GM21381 (cell line): ENCODE measurements around the gene SCAPER.
A peak's percentile ranks its signal among the peaks of the same experiment; 100 is the strongest.
"Not testable (repeated sequence)": the region's sequence is repeated elsewhere in the genome, so short reads cannot be mapped to it uniquely, and the experiment has no call there.

Source experiments
- ATAC-seq: cut with Tn5 transposase; IDR thresholded peaks from one replicate; pipeline ENCODE4 v1.9.1; 2021; ENCODE audit warnings: mild to moderate bottlenecking, moderate library complexity; ENCODE audit not compliant: unreplicated experiment

The SCAPER gene

DNA sequence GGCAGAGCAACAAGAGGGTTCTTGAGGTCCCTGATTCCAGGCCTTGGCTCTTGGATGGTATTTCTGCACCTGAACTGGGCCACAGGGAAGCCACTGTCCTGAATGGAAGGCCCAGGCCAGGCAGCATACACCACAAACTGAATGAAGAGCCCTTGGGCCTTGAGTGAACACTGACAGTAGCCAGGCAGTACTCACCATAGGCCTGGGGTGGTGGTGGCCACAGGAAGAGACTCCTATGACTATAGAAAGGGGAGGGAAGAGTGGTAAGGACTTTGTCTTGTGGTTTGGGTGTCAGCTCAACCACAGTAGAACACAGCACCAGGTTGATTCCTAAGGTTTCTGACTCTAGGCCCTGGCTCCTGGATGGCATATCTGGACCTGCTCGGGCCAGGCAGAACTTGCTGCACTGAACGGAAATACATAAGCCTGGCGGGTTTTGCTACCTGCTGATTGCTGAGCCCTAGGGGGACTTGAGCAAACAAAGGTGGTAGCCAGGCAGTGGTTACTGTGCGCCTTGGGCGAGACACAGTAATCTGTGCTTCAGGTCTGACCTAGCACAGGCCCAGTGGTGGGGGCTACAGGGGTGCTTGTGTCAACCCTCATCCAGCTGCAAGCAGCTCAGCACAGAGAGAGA is 327.1 kb downstream of the SCAPER start:
- ATAC-seq = no peak

DNA sequence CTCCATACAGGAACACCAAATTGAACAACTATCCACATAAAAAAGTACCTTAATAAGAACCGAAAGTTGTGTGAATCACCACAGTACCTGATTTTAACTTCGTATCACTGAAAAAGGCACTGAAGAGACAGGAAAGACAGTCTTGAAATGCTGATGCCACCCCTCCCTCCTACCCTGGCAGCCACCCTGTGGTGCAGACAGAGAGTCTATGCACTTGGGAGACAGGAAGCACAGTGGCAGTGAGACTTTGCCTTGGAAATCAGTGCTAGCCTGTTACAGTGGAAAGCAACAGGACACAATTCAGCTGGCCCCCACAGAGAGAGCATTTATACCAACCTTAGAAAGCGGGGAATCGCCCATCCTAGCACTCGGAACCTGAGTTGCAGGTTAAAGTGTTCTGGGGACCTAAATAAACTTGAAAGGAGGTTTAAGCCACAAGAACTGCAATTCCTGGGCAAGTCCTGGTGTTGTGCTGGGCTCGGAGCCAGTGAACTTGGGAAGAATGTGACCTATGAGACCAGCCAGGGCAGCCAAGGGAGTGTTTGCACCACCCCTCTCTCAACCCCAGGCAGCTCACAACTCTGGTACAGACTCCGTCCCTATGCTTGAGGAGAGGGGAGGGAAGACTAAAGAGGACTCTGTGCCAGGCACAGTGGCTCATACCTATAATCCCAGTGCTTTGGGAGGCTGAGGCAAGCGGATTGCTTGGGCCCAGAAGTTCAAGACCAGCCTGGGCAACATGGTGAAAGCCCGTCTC is 328.4 kb downstream of the SCAPER start:
- ATAC-seq = no peak

DNA sequence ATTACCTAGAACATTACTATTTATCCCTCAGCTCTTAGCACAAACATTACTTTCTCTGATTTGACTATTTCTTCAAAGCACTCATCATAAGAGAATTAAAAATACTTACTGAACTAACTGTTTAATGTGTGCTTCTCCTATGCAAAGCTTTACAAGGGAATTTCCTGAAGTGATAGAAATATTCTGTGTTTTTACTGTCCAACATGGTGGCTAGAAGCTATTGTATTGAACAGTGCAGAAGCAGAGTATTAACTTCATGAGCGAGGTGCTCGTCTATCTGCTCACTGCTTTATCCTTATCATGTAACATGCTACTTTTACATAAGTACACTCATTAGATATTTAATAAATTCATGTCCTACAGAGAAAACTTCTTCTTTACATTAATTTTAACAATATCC is 329.5 kb downstream of the SCAPER start:
- ATAC-seq = peak; percentile 8

DNA sequence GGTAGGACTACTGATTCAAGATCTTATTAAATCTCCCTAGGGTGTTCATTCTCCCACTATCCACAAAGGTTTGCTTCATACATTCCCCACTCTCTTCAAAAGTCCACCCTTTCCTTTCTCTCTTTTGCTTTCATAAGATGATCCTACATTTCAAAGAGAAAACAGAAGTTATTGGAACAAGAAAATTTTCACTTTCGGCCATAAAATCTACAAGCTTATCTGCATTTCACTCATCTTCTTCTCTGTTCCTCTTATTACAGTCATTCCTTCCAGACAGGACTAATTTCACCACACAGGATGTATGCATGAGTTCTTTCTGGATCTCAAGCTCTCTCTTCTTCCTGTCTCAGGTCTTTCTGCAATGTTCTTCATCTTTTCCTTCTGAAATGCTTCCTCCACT is 329.9 kb downstream of the SCAPER start:
- peak; percentile 92 for ATAC-seq

DNA sequence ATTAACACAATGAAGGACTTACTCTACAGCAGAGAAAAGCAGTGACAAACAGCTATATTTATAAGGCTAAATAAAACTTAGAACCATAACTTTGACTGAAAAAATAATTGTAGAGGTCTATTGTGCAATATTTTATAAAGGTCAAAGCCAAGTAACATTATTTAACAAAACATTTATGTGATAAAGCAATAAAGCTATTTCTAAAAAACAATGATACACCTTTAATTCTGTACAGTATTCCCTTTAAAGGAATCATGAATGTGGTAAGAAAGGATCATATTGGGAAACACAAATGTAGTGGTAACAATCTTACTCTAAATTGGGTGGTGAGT is 332.2 kb downstream of the SCAPER start:
- ATAC-seq = no peak

DNA sequence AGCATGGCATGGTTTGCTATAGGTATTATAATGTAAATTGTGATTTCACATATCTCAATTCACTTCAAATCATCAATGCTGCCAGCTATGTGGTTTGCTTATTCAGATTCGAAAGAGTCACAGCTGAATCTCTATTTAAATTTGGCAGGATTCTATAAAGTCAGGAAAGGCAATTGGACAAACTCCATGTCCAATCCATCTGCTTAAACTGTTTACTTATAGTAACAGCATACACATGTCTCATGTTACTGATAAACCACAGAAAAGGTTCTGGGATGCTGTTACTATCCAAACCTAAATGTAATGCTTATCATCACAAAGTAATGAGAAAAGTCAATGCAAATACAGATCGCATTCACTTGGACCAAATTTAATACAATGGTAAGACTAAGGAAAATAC is 338.9 kb downstream of the SCAPER start:
- no peak for ATAC-seq

DNA sequence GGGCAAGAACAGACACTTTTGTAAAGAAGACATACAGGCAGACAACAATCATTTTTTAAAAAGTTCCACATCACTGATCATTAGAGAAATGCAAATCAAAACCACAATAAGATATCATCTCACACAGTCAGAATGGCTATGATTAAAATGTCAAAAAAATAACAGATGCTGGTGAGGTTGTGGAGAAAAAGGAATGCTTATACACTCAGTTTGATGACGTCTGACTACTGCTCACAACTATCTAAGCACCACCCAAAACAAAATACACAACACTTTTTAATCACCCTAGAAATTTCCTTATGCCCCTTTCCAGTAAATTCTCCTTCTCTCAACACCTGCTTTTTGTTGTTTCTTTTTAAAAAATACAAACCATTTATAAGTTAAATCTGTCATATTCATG is 339.8 kb downstream of the SCAPER start:
- ATAC-seq = no peak

DNA sequence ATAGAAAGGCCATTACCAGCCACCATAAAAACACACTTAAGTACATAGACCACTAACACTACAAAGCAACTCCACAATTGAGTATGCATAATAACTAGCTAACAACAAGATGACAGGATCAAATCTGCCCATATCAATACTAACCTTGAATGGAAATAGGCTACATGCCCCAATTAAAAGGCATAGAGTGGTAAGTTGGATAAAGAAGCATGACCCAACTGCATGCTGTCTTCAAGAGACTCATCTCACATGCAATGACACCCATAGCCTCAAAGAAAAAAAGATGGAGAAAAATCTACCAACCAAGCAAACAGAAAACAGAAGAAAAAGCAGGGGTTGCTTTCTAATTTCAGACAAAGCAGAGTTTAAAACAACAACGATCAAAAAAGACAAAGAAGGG is 349.9 kb downstream of the SCAPER start:
- no peak for ATAC-seq

DNA sequence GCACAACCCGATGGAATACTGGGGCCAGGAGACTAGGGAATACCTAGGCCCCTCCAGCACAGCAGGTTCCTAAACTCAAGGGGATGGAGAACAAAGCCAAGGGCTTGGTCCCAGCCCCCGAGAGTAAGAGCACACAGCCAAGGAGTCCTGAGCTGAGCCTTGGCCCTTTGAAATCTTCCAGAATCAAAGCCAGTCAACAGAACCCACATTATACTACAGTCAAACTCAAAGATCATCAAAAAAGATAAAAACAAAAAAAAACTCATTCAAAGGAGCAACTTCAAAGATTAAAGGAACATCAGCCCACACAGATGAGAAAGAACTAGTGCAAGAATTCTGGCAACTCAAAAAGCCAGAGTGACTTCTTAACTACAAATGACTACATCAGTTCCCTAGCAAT is 351.6 kb downstream of the SCAPER start:
- ATAC-seq = no peak

DNA sequence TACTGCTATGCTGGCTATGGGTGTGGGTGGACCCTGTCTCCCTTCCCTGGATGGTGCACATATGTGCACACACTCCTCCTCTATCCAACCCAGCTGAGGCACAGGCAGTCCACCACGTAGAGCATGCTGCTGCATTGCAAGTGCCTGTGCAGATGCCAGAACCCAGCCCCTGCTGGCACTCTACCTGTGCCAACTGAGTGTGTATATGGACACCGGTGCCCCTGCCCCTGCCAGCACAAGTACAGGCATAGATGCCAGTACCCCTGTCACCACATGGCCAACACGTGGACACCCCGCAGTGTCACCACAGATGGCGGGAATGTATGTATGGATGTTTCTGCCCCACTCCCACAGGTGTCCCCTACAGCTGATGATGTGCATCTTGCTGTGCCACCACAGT is 352.0 kb downstream of the SCAPER start:
- no peak for ATAC-seq

DNA sequence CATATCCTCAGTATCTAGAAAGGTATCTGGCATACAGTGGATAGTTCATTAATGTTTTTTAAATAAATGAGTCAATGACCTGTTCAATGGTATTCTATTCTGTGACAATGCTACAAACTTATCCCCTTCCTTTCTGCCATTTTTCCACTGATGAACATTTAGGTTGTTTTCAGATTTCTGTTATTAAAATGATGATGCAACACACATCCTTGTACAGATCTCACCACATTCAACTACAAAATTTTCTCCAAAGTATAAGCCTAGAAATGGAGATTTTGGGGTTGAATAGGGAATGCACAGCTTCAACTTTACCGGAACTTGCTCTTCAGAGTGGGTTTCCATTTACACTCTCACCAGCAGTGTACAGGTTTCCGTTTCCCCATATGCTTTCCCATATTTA is 358.3 kb downstream of the SCAPER start:
- ATAC-seq = no peak

DNA sequence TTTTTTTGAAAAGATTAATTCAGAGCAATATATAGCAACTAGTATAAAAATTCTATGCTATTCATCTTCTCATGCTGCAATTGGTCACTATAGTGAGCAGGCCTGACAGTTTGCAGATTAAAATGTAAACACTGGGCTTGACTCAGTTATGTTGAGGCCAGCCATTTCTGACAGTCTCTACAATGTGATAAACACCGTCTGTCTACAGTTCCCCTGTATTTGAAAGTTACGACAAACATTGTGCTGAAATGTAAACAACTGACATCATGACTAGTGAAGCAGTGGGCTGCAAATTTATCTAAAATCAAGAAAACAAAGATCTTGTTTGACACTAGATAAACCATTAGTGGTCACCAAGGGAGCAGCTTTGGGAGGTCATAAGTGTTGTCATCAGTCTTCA is 371.1 kb downstream of the SCAPER start:
- no peak for ATAC-seq

DNA sequence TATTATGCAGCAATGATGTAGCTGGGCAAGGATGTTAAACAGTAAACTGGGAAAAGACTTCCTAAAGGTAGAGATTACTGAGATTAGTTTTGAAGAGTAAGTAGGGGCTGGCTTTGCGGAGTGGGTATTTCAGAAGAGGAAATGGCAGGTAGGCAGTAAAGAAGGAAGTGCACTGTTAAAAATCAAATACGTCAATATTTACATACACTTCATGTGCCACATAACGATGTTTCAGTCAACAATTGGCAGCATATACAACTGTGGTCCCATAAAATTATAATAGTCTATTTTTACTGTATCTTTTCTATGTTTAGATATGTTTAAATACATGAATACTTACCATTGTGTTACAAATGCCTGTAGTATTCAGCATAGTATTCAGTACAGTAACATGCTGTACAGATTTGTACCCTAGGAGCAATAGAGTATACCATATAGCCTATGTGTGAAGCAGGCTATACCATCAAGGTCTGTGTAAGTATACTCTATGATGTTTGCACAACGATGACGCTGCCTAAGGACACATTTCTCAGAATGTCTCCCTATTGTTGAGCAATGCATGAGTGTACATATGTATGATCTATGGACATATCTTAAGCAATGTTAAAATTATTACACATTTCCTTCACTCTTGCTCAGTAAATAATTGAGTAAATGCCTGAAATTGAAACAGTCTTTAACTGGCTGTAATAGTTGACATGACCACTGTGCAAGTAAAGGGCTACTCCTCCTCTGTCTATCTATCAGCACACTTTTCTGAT is 371.9 kb downstream of the SCAPER start:
- ATAC-seq = no peak

DNA sequence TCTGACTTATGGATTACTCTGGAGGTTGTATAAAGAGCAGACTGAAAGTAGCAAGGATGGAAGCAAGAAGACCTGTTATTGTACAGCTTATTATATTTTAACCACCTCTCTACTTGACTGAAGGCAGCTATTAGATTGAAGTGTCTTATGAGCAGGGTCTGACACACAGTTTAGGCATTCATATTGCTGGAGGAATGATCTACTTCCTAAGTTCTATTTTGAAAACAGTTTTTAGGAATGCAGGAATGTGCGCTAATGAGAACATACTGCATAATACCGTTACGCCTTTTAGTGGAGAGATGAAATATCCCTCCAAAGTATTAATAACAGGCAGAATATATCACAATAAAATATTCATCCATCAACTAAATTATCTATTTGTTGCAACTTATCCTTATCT is 375.2 kb downstream of the SCAPER start:
- no peak for ATAC-seq

DNA sequence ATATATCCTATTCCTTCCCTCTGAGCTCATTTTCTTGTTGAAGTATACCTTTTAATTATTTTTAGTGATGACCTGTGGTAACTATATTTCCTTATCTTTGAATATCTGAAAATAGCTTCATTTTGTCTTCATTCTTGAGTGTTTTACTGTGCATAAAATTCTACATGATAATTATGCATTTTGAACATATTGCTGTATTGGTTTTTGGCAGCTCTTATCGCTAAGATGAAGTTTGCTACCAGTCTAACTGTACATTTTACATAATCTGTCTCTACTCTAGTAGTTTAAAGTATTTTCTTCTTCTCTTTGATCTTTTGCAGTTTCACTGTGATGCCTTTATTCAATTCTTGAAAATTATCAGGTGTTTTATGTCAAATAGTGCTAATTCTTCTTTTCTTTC is 379.0 kb downstream of the SCAPER start:
- no peak for ATAC-seq

DNA sequence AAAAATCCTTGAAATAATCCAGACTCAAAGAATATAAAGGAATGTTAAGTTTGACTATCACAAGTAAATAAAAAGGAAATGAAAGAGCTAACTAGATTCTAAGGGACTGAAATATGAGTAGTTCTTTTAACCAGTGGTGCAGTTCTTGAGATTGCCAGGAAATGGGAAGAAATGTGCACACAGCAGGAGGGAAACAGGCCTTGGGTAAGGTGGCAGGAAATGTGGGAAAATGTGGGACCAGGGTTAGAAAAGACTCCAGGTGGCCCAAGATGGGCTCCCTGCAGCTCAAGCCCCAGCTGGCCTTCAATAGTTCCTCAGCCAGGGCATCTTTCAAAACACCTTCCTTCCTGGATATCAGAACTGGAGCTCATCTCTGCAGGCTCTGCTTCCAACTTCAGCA is 387.2 kb downstream of the SCAPER start:
- ATAC-seq = no peak

DNA sequence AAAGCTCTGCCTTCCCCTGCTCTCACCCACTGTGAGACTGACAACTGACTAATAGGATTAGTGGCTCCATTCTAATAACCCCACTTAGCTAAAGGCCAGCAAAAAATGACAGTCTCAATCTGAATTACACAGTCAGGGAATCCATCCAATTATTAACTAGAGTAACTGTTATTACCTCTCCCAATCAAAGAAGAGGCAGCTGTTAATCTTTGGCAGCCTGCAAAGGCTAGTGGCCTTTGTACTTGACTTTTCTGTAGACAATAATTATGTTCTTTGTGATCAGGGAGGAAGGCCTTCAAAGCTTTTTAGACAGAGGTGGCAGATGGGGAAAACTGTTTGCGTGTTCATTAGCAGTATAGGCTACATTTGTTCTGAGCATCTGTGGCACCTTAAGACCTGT is 390.9 kb downstream of the SCAPER start:
- no peak for ATAC-seq

DNA sequence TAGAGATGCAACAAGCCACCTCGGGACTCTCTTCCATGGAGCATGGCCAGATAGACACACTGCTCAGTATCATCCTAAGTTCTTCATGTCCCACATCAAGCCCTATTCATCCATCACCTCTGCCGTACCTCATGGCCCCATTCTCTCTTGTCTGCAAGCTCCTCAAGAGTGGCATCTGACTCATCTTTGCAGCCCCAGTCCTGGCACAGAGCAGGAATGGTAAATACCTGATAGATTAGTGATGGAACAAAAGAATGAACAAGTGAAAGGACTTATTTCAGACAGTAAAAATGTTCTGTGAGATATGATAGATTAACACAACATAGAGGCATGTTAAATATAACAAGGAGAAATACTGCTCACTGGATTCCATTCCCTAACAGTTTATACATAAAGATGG is 392.2 kb downstream of the SCAPER start:
- no peak for ATAC-seq

DNA sequence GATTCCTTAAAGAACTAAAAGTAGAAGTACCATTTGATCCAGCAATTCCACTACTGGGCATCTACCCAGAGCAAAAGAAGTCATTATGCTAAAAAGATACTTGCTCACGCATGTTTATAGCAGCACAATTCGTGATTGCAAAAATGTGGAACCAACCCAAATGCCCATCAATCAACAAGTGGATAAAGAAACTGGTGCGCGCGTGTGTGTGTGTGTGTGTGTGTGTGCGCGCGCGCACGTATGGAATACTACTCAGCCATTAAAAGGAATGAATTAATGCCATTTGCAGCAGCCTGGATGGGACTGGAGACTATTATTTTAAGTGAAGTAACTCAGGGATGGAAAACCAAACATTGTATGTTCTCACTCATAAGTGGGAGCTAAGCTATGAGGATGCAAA is 394.5 kb downstream of the SCAPER start:
- ATAC-seq = not testable (repeated sequence)

DNA sequence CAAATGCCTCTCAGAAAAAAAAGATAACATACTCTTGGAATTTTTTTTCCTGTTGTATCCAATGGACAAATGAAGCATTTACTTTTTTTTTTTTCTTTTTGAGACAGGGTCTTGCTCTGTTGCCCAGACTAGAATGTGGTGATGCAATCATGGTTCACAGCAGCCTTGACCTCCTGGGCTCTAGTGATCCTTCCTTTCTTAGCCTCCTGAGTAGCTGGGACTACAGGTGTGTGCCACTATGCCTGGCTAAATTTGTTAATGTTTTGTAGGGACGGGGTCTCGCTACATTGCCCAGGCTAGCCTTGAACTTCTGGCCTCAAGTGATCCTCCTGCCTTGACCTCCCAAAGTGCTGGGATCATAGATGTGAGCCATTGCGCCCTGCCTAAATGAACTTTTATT is 401.3 kb downstream of the SCAPER start:
- ATAC-seq = no peak

DNA sequence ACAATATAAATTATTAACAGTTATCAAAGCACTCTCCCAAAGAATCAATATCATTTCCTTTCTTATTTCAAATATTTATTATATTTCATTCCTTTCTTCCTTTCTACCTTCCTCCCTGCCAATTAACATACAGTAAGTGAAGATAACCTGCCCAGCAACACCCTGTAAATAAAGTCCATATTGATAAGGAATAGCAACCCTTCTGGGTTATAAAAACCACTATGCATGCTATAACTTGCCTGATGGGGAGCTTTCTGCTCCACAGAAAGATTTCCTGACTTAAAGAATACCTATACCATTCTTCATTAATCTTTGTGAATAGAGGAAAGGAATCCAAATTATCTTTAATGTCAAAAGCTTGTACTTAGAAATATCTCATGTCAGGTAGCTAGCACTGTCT is 402.0 kb downstream of the SCAPER start:
- no peak for ATAC-seq

DNA sequence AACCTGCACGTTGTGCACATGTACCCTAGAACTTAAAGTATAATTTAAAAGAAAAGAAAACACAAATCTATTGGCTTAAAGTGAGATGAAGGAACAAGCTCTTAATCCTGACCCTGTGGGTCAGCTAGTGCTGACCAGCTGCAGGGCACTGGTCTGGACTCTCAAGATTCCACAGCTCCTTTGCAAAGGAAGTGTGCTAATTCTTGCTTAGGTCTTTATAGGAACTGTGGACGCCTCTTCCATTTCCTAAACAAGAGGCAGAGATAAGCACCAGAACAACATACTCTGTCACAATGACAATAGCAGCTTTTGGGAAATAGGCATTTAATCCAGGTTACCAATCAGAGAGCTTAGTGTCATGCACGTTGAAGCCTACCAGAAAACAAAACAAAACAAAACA is 402.5 kb downstream of the SCAPER start:
- no peak for ATAC-seq
